KOPT-K1 (cell line): ENCODE results near the gene TLX2.

Experiments
- H3K27ac ChIP-seq: fragments of 200-600 bp; sonication (generic); 2 replicates; pipeline ENCODE4 v1.5.1; 2016; ENCODE audit warnings: antibody characterized with exemption, mild to moderate bottlenecking, low read depth, low read length; ENCODE audit not compliant: poor library complexity, severe bottlenecking
- H3K36me3 ChIP-seq: fragments of 200-600 bp; sonication (generic); 2 replicates; pipeline ENCODE4 v1.5.1; 2017; ENCODE audit warnings: antibody characterized with exemption, mild to moderate bottlenecking, low read length, moderate library complexity; ENCODE audit not compliant: insufficient read depth
- H3K9me3 ChIP-seq: fragments of 200-600 bp; sonication (generic); 2 replicates; pipeline ENCODE4 v1.5.1; 2017; ENCODE audit warnings: antibody characterized with exemption, low read length, mild to moderate bottlenecking; ENCODE audit not compliant: insufficient read depth, poor library complexity, severe bottlenecking

Gene TLX2

DNA sequence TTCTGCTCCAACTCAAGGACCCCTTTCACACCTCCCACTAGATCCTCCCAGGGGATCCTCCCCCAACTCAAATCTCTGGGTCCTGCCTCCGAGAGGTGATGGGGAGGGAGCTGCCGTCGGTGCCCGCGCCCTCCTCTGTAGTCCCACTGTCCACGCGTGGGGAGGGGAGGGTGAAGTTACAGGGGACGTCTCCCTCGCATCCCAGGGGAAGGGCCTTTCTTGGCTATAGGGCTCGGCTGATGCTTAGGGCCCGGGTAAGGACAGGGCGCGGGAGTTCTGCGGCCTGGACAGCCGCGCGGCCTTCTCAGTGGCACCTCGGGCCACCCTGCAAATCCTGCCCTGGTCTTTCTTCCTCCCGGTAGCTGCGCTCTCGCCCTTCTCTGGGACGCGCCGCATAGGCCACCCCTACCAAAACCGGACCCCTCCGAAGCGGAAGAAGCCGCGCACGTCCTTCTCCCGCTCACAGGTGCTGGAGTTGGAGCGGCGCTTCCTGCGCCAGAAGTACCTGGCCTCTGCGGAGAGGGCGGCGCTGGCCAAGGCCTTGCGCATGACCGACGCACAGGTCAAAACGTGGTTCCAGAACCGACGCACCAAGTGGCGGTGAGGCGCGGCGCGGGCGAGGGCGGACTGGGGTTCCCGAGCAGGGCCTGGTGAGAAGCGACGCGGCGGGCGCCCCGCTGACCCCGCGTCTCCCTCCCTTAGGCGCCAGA lies 1.2 kb downstream of the TLX2 start:
- Histone ChIP-seq H3K27ac (no peak overlapping the region), H3K9me3 (no peaks in the 10 kb centered on the region), H3K36me3 (no peaks in the 10 kb centered on the region)

DNA sequence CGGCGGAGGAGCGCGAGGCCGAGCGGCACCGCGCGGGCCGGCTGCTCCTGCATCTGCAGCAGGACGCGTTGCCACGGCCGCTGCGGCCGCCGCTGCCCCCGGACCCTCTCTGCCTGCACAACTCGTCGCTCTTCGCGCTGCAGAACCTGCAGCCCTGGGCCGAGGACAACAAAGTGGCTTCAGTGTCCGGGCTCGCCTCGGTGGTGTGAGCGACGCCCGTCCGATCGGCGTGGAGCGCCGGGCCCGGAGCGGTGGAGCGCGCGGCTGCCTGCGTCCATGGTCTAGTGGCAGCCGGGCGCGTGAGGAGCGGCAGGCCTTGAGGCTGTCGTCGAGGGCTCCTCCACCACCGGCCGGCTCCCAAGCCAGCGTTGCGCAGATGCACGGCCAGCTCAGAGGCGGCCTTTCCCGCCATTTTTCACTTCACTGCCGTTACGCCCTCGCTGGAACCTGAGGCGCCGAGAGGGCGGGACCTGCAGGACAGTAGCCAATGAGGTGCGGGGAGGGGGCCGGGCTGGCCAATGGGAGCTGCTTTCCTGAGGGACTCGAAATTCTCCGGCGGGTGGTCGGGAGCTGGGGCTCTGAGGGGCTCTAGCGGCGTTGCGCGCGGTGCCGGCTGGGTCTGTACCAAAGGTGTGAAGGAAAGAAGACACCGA lies 1.9 kb downstream of the TLX2 start:
- no peaks in the 10 kb centered on the region for H3K36me3 ChIP-seq
- H3K27ac ChIP-seq: no peak overlapping the region
- no peaks in the 10 kb centered on the region for H3K9me3 ChIP-seq

DNA sequence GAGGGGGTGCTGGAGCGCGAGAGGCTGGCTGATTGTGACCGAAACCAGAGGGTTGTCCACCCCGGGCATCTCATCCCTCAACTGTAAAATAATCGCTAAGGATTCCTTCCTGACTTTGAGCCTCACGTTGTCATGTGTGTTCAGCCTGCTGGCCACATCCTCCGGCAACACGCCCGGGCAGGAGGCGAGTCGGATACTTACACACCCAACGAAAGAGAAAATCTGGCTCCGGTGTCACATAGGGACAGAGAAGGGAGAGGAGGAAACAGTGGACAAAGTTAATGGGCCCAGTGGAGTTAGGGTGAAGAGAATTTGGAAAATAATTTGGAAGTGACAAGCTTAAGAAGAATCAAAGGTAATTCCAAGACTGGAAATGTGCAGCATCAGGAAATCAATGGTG lies 2.4 kb downstream of the TLX2 start:
- no peaks in the 10 kb centered on the region for H3K9me3 ChIP-seq
- H3K36me3 ChIP-seq: no peaks in the 10 kb centered on the region
- H3K27ac ChIP-seq: no peak overlapping the region

DNA sequence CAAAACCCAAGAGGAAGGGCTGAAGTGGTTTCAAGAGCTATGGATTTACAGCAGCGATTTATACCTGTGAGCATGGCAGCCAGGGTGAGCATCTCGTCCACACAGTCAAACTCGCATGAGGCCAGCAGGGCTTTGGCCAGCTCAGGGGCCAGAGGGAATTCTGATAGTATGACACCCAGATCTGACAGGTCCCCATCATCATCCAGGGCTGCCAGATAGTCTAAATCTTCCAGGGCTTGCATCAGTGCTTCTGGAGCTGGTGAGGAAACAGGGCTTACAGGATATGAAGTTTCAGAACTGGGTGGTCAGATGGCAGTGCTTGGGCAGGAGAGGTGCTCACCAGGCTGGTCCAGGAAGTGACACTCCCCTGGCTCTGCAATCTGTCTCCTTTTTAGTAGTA lies 8.3 kb downstream of the TLX2 start:
- Histone ChIP-seq H3K36me3 (peaks cover 26% of the 10 kb centered on the region), H3K9me3 (no peaks in the 10 kb centered on the region), H3K27ac (no peak overlapping the region)

DNA sequence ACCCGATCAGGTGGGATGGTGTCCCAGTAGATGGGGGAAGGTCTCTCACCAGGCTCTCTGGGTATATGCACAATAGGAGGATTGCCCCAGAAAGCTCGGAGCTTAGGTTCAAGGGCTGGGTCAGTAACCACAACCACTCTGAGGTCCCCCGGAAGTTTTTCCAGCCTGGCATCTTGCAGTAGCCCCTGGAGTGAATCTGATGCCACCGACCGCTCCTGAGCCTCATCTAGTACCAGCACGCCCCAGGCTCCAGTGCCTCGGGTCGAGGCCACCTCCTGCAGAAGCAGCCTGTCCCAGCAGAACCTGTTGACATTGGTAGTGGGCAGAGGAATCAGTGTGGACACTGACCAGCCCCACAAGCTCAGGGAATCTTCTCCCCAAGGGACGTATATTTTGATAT lies 9.8 kb downstream of the TLX2 start:
- no peak overlapping the region for H3K27ac ChIP-seq
- H3K36me3 ChIP-seq: peaks cover 34% of the 10 kb centered on the region
- no peaks in the 10 kb centered on the region for H3K9me3 ChIP-seq

DNA sequence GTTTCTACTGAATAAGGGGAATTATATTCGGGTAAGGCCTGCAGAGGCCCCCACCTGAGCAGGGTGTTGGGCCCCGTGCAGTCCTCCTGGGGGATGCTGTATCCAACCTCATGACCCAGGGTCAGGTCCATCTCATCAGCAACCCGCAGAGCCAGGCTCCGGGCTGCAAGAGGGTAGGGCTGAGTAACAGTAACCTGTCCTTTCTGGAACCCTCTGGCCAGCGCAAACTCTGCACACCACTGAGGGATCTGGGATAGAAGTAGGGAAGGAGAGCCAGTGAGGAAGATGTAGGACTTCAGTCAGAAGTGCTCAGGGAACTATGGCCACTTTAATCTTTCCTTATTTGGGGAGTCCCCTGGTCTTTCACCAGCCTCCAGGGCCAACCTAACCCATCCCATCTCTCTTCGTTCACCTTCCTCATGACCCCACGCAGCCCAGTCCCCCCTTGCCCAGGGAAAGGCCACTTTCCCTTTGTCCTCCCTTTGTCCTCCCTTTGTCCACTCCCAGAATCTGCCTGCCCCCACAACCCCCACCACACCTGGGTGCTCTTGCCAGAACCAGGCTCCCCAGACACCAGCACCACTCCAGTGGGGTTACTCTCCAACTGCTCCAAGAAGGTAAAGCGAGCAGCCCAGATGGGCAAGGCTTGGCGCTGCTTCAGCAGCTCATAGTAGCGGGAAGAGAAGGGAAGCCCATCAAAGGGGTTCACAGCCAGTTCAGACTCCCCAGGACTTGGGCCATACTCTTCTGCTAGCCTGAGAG lies 10.9 kb downstream of the TLX2 start:
- Histone ChIP-seq H3K9me3 (no peaks in the 10 kb centered on the region), H3K36me3 (peaks cover 34% of the 10 kb centered on the region), H3K27ac (no peak overlapping the region)

DNA sequence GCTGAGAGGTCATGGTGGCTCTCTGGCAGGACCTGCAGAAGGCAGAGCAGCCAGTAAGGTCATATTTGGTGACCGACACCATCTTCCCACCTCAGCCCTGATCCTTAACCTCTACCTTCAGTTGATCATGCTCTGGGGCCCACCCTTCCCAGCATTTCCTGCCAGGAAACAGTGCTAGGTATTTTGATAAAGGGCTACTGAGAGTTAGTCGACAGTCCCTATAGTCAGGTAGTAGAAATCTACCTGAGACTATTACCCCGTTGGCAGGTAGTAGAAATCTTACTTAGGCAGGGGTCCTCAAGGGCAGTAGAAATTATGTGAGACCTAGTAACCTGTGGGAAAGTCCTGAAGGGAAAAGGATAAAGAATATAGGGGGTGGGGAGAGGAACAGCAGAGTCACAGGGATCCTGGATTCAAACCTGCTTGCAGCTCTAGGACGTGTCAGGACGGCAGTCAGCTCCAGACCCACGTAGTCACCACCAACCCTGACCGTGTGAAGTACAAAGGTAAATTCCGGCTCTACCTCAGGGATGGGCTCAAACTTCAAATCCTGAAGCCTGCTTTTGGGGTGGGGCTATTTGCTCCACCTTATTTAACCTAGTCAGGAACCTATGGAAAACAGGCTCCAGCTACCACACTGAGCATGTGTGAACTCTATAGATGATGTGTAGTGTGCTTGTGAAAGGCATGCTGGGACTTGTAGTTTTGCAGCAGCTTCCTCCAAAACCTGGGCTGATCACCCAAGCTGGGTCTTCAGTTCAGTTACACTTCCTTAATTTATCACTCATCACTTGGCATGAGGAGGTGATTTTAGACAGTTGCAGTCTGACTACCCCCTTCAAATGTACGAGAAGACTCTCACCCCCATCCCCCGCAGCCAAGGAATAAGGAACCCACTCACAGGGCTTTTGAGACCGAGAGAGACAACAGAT lies 11.7 kb downstream of the TLX2 start, which contains the start of gene DQX1:
Gene DQX1, minus strand, starts transcription at position 515 of the 932 bp plus-strand sequence. Its CDS starts 502 bp downstream, at position 13.
- Histone ChIP-seq H3K9me3 (no peaks in the 10 kb centered on the region), H3K27ac (no peak within 1 kb of the TSS), H3K36me3 (peaks cover 34% of the 10 kb centered on the region)

DNA sequence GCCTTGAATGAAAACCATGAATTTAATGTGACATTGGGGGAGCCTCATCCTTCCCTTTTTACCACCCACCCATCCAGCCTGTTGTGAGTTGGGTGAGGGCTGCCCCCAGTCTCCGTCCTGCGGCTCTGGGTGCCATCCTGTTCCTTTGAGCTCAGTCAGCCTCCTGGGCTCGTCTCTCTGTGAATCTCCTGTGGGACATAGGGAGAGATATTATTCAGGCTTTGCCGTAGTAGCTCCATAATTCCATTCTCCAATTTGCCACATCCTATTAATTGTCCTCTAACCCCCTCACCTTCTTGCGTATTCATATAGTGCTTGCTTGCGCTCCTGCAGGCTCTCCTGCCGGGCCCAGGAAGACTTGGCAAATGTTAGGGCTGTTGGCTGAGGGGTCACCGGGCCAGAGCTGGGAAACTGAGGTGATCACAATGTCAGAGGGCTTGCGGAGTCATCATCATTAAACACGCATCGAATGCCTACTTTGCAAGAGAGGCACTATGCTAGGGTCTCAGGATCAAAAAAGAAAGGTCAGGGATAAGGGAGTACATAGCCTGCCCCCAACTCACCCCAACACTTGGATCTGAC lies 12.5 kb downstream of the TLX2 start:
- Histone ChIP-seq H3K36me3 (peaks cover 41% of the 10 kb centered on the region), H3K27ac (no peak overlapping the region), H3K9me3 (no peaks in the 10 kb centered on the region)

DNA sequence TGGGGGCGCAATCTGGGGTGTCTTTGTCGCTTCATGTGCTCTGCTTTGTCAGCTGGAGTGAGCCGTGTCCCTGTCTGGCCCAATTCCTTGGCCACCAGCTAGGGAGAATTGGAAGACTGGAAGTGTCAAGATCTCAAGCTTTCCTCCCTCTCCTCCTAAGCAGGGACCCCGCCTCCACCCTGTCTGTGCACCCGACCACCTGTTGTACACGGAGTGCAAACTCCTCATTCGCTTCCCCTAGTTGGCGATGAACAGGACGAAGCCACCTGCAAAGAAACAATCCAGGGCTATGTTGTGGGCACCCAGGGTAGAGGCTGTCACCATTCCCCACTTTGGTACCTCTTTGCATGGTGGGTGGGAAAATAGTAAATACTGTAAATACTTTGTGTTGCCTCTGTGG lies 13.5 kb downstream of the TLX2 start:
- H3K9me3 ChIP-seq: no peaks in the 10 kb centered on the region
- H3K36me3 ChIP-seq: peaks cover 51% of the 10 kb centered on the region
- H3K27ac ChIP-seq: no peak overlapping the region

DNA sequence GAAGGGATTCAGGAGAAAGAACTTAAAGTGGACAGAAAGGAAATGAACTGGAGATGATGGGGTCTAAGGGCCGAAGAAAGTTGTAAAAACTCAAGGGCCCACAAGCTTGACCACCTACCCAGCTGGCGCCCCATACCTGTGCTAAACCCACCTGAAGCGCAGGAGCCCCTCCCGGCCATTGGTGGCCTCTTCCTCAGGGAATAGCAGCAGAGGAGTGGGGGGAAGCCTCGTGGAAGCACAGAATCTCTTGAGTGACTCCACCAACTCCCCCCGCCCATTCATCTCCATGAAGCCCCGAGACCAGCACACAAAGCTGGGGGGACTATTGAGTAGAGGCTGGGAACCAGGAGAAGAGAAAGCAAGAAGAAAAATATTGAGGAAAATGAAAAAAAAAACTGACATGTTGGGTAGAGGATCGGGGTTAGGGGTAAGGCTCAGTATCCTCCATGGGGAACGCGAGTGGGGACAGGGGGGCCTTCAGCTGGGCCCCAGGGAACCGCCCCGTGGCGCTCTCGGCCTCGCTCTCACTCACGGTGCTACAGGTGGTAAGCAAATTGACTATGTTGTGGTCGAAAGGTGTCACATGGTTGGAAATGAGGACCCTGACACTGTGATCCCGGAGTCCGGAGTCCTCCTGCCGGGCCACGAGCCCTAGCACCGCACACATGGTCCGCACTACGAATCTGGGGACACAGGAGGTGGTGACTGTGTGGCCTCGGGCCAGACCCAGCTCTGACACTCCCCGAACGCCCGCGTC lies 14.5 kb downstream of the TLX2 start:
- Histone ChIP-seq H3K36me3 (peaks cover 60% of the 10 kb centered on the region), H3K27ac (peak overlapping the region; percentile 91)

DNA sequence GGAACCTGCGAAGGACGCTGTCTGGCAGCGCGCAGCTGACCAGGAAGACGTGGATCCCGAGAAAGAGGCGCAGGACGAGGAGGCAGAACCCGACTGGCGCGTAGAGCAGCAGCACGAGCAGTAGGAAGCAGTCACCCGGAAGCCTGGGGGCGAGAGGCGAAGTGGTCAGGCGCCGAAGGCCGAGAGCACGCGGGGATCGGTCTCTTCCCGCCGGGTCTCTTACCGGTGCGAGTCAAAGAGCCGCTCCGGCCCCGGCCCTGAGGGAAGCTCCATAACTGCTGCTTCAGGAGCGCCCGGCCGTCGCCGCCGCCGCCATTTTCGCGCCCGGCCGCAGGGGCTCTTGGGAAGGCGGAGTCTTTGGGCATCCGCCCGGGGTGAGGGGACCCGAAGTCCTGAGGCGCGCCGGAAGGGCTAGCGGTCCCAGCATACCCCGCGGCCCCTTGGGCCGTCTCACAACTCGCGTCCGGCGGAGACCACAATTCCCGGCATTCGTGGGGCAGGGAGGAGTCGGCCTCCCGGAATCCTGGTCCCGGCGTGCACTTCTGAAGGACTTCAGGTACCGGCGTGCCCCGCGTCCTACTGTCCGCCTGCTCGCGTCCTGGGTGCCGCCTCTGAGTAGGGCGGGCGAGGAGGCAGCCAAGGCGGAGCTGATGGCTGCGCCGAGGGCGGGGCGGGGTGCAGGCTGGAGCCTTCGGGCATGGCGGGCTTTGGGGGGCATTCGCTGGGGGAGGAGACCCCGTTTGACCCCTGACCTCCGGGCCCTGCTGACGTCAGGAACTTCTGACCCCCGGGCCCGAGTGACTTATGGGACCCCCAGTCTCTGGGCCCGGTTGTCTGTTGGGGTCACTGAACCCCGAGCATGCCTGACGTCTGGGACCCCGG lies 15.3 kb downstream of the TLX2 start, which contains the start of the genes AUP1 and HTRA2:
Gene AUP1, minus strand, starts transcription at position 350 of the 882 bp plus-strand sequence. Its CDS starts 77 bp downstream, at position 273.
Gene HTRA2, plus strand, starts transcription at position 577 of the 882 bp plus-strand sequence. Its CDS starts 74 bp downstream, at position 651.
- peak within 1 kb of the TSS; percentile 91 for H3K27ac ChIP-seq
- H3K36me3 ChIP-seq: peaks cover 65% of the 10 kb centered on the region
- H3K9me3 ChIP-seq: no peaks in the 10 kb centered on the region

More for the DNA sequence above, 14.5 kb downstream of the TLX2 start:
- no peaks in the 10 kb centered on the region for H3K9me3 ChIP-seq

DNA sequence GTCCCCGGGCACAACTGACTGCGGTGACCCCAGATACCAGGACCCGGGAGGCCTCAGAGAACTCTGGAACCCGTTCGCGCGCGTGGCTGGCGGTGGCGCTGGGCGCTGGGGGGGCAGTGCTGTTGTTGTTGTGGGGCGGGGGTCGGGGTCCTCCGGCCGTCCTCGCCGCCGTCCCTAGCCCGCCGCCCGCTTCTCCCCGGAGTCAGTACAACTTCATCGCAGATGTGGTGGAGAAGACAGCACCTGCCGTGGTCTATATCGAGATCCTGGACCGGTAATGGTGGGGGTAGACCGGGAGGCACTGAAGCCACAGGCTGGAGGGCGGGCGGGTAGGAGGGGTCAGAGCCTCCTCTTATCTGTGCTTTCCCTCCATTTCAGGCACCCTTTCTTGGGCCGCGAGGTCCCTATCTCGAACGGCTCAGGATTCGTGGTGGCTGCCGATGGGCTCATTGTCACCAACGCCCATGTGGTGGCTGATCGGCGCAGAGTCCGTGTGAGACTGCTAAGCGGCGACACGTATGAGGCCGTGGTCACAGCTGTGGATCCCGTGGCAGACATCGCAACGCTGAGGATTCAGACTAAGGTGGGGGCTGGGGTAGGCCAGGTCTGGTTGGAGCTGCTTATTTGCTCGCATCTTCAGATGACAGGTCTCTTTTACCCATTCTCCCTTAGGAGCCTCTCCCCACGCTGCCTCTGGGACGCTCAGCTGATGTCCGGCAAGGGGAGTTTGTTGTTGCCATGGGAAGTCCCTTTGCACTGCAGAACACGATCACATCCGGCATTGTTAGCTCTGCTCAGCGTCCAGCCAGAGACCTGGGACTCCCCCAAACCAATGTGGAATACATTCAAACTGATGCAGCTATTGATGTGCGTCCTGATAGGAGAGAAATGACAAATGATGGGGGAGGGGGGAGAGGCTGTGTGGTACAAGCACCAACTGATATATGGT lies 16.3 kb downstream of the TLX2 start:
- Histone ChIP-seq H3K27ac (peak overlapping the region; percentile 91), H3K36me3 (peaks cover 59% of the 10 kb centered on the region), H3K9me3 (no peaks in the 10 kb centered on the region)
